Activated T-cell treated with anti-CD3 and anti-CD28 coated beads for 4 hours (primary cell): ENCODE results near the gene UBN2.

ENCODE experiments used
- DNase-seq: peaks from one replicate; pipeline ENCODE4 v3.0.0-alpha.2; 2020

Gene UBN2

GRCh38 chr7:139232904-139233303 lies 1.9 kb downstream of the UBN2 start:
- DNase-seq, result no peak

- DNase-seq, result no peak
These were observed 10.2 kb downstream of the UBN2 start for GRCh38 chr7:139241258-139241657.

GRCh38 chr7:139242741-139243281 lies 11.8 kb downstream of the UBN2 start:
- DNase-seq, result no peak

GRCh38 chr7:139245401-139245800 lies 14.4 kb downstream of the UBN2 start:
- DNase-seq, result no peak

DNA sequence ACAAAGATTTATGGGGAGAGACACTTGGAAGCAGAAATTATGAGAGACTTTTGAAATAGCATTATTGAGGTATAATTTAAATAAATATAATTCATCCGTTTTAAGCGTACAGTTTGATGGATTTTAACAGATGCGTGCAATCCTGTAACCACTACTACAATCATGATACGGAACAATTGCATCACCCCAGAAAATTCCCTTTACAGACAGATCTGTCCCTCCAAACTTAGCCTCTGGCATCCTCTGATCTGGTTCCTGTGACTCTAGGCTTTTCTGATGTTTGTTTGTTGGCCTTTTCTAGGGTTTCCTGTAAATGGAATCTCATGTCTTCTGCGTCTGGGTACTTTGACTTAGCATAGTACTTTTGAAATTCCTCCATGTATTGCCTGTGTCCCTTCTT lies 15.5 kb downstream of the UBN2 start:
- no peak for DNase-seq

DNA sequence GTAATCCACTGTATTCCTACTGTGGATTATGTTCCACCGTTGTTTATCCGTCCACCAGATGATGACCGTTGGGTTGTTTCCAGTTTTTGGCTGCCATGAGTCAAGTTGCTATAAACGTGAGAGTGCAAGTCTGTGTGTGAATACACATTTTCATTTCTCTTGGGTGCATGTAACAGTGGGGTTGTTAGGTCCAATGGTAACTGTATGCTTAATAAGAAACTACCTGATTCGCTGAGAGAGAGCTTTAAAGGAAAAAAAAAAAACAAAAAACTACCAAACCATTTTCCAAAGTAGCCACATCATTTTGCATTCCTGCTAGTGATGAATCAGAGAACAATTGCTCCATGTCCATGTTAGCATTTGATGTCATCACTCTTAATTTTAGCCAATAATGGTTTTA lies 15.9 kb downstream of the UBN2 start:
- no peak for DNase-seq

DNA sequence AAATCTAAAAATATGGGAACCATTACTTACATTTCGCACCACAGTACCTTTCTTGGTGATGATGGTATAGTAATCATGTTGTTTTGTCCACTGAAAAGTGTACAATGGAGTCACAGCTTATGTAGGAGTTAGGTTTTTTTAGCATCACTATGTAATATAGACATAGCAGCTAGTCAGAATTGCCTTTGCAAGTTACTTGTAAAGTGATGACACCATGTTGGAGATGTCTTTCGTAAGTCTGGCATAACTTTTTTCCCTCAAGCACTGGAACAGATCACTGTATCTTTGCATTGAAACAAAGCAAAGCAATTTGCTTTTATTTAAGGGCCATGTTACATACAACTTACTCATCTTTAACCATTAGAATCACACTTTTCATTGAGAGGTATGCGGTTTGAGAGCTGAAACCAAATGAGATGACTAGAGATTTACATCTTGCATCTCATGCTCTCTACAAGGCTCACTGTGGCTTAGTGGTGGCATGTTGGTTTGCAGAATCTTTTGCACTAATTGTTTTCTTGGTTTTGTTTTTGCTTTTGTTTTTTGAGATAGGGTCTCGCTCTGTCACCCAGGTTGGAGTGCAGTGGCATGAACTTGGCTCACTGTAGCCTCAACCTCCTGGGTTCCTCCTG lies 18.3 kb downstream of the UBN2 start:
- no peak for DNase-seq

- no peak for DNase-seq
These were observed 21.4 kb downstream of the UBN2 start for GRCh38 chr7:139252451-139252850.

GRCh38 chr7:139254281-139254680 lies 23.2 kb downstream of the UBN2 start:
- DNase-seq, result no peak

DNA sequence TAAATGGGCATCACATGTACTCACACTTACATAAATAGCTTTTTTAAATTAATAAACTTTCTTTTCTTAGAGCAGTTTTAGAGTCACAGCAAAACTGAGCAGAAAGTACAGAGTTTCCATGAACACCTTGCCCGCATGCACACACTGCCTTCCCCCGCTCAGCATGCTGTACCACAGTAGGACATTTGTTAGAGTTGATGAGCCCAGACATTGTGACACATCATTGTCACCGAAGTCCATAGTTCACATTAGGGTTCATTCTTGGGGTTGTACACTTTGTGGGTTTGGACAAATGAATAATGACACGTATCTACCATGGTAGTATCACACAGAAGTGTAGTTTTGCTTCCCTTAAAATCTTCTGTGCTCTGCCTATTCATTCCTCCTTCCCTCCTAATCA lies 23.7 kb downstream of the UBN2 start:
- DNase-seq, result no peak

DNA sequence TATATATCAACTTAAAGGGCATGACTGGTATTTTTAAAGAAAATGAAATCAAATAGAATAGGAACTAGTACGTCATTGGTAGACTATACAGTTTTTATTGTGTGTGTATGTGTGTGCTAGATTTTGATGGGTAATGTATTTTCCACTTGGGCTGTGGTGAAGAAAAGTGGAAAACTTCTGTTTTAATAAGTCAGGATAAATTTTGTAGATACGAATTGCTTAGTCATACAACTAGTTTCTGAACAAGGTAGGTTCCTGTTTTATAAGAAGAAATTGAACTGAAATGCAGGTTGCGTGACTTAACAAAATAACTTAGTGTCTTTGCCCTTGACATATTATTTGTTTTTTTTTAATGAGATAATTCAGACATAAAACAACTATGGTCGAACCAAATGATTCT lies 24.3 kb downstream of the UBN2 start:
- no peak for DNase-seq

- DNase-seq, result no peak
These were observed 28.1 kb downstream of the UBN2 start for GRCh38 chr7:139259142-139259541.

- no peak for DNase-seq
These were observed 33.2 kb downstream of the UBN2 start for GRCh38 chr7:139264220-139264619.

GRCh38 chr7:139265673-139266072 lies 34.6 kb downstream of the UBN2 start:
- DNase-seq, result no peak

DNA sequence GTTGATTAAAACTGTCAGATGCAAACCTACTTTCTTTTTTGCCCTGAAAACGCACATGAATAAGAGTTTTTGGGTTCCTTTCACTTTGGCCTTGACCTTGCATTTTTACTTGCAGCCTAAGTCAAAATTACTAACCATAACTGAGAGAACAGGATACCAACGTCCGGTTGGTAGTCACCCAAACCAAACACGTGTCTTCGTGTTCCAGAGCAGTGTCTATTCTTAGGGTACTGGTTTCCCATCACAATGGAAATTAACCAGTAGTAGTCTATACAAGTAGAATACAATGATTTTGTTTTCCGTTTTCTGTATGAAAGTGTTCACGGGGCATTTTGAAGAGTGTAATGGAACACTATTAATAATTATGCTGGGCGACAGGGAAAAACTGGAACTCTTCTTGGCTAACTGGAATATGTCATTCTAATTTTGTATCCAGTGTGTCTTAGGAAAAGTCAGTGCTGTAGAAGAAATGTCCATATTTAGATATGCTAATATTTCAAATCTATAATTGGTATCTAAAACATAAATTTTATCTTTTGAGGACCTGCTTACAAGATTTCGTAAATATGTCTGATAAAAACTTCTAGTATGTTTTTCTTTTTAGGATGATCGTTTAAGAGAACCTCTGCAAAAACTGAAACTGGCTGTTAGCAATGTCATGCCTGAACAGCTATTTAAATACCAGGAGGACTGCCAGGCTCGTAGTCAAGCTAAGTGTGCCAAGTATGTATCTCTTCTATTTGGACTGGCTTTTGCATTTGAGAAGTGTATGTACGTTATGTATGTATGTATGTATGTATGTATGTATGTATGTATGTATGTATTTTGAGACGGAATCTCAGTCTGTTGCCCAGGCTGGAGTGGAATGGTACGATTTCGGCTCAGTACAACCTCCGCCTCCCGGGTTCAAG lies 40.9 kb downstream of the UBN2 start:
- DNase-seq, result no peak

- DNase-seq, result no peak
These were observed 53.3 kb downstream of the UBN2 start for GRCh38 chr7:139284252-139284896.

GRCh38 chr7:139286144-139286543 lies 55.1 kb downstream of the UBN2 start:
- DNase-seq, result no peak

- no peak for DNase-seq
These were observed 61.8 kb downstream of the UBN2 start for GRCh38 chr7:139292821-139293220.

- DNase-seq, result no peak
These were observed 62.5 kb downstream of the UBN2 start for GRCh38 chr7:139293534-139293933.

DNA sequence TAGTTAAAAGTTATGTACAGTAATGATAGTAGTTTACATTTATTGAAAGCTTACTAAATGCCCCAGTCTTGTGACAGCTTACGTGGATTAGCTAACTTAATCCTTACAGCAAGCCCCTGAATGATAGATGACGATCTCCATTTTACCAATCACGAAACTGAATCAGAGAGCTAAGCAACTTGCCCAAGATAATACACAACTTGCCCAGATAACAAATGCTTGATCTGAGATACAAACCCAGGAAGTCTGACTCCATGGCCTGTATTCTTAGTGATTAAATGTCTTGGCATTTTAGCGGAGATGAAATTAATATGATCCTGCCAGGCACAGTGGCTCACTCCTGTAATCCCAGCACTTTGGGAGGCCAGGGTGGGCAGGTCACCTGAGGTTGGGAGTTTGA lies 63.2 kb downstream of the UBN2 start:
- no peak for DNase-seq

GRCh38 chr7:139294951-139295575 lies 64.0 kb downstream of the UBN2 start:
- DNase-seq, result no peak

DNA sequence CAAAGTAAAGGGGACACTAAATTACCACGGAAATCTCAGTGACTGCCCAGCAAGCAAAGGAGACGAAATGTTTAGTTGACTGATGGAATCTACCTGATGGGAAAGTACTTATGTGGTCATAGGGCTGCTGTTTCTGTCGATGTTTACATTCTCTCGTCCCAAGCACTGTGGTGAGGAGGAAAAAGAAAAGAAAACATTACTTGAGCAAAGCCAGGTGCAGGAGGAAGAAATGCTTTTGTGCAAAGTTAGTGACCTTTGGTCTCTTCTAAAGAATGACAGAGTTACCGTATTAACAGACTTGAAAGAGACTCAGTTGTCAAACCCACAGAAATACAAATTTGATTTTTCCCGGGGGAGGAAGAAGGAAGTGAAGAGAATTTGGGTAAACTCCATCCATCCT lies 66.8 kb downstream of the UBN2 start:
- DNase-seq, result no peak

GRCh38 chr7:139299296-139299695 lies 68.3 kb downstream of the UBN2 start:
- DNase-seq, result no peak
